ENCODE data around the gene CAMK2B.

The CAMK2B gene

GRCh38 chr7:44290252-44290620, 35.2 kb downstream of the CAMK2B start:
- no peak overlapping the region for H3K4me3 ChIP-seq (ENCODE audit: insufficient read depth, low read length, poor library complexity, severe bottlenecking)
- no peaks in the 10 kb centered on the region for H3F3A ChIP-seq (ENCODE audit: insufficient read depth)
- no peak overlapping the region for H3K4me2 ChIP-seq (ENCODE audit: low read depth, low read length, poor library complexity, severe bottlenecking)
- no peaks in the 10 kb centered on the region for H3K9me3 ChIP-seq (ENCODE audit: insufficient read depth, low read length)
- no peak overlapping the region for H3K9ac ChIP-seq (ENCODE audit: low read length)
- H4K20me1 ChIP-seq (ENCODE audit: low read depth, low read length): no peaks in the 10 kb centered on the region
- H3K9me2 ChIP-seq (replicated peaks; ENCODE audit: insufficient read depth, low read length): no peaks in the 10 kb centered on the region
- H3K27ac ChIP-seq (ENCODE audit: low read depth, low read length): no peak overlapping the region
- no peaks in the 10 kb centered on the region for H3K27me3 ChIP-seq (ENCODE audit: low read length)
- no peak overlapping the region for H2AFZ ChIP-seq (ENCODE audit: low read depth, low read length, severe bottlenecking)
- no peaks in the 10 kb centered on the region for H3K36me3 ChIP-seq (ENCODE audit: low read length)
- H3K79me2 ChIP-seq (ENCODE audit: insufficient read depth, low read length): no peaks in the 10 kb centered on the region
- TF ChIP-seq, protein P1, sequence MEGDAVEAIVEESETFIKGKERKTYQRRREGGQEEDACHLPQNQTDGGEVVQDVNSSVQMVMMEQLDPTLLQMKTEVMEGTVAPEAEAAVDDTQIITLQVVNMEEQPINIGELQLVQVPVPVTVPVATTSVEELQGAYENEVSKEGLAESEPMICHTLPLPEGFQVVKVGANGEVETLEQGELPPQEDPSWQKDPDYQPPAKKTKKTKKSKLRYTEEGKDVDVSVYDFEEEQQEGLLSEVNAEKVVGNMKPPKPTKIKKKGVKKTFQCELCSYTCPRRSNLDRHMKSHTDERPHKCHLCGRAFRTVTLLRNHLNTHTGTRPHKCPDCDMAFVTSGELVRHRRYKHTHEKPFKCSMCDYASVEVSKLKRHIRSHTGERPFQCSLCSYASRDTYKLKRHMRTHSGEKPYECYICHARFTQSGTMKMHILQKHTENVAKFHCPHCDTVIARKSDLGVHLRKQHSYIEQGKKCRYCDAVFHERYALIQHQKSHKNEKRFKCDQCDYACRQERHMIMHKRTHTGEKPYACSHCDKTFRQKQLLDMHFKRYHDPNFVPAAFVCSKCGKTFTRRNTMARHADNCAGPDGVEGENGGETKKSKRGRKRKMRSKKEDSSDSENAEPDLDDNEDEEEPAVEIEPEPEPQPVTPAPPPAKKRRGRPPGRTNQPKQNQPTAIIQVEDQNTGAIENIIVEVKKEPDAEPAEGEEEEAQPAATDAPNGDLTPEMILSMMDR (IDR thresholded peaks at IDR 0.05; ENCODE audit: insufficient read depth, low read length, poor library complexity, severe bottlenecking): no peak

- H3K27me3 ChIP-seq (ENCODE audit: low read length): no peaks in the 10 kb centered on the region
- no peak overlapping the region for H3K27ac ChIP-seq (ENCODE audit: low read depth, low read length)
- no peak overlapping the region for H3K4me3 ChIP-seq (ENCODE audit: insufficient read depth, low read length, poor library complexity, severe bottlenecking)
- no peaks in the 10 kb centered on the region for H3K9me3 ChIP-seq (ENCODE audit: insufficient read depth, low read length)
- H3K9me2 ChIP-seq (replicated peaks; ENCODE audit: insufficient read depth, low read length): no peaks in the 10 kb centered on the region
- H3K36me3 ChIP-seq (ENCODE audit: low read length): no peaks in the 10 kb centered on the region
- no peak overlapping the region for H3K9ac ChIP-seq (ENCODE audit: low read length)
- no peaks in the 10 kb centered on the region for H3F3A ChIP-seq (ENCODE audit: insufficient read depth)
- H3K4me2 ChIP-seq (ENCODE audit: low read depth, low read length, poor library complexity, severe bottlenecking): no peak overlapping the region
- TF ChIP-seq, protein P1 (IDR thresholded peaks at IDR 0.05; ENCODE audit: insufficient read depth, low read length, poor library complexity, severe bottlenecking): no peak
- no peak for TF ChIP-seq EZH2phosphoT487 (conservative IDR thresholded peaks at IDR 0.05; ENCODE audit: low read length)
- no peaks in the 10 kb centered on the region for H4K20me1 ChIP-seq (ENCODE audit: low read depth, low read length)
- H3K79me2 ChIP-seq (ENCODE audit: insufficient read depth, low read length): no peaks in the 10 kb centered on the region
- H2AFZ ChIP-seq (ENCODE audit: low read depth, low read length, severe bottlenecking): no peak overlapping the region
Measured at GRCh38 chr7:44289341-44290251, 35.8 kb downstream of the CAMK2B start.

GRCh38 chr7:44288811-44289340, 36.5 kb downstream of the CAMK2B start:
- H3K9me2 ChIP-seq (replicated peaks; ENCODE audit: insufficient read depth, low read length): no peaks in the 10 kb centered on the region
- no peaks in the 10 kb centered on the region for H4K20me1 ChIP-seq (ENCODE audit: low read depth, low read length)
- H3K9me3 ChIP-seq (ENCODE audit: insufficient read depth, low read length): no peaks in the 10 kb centered on the region
- no peaks in the 10 kb centered on the region for H3K79me2 ChIP-seq (ENCODE audit: insufficient read depth, low read length)
- H3K36me3 ChIP-seq (ENCODE audit: low read length): no peaks in the 10 kb centered on the region
- no peaks in the 10 kb centered on the region for H3K27me3 ChIP-seq (ENCODE audit: low read length)
- no peak overlapping the region for H3K4me2 ChIP-seq (ENCODE audit: low read depth, low read length, poor library complexity, severe bottlenecking)
- TF ChIP-seq, protein P1 (IDR thresholded peaks at IDR 0.05; ENCODE audit: insufficient read depth, low read length, poor library complexity, severe bottlenecking): no peak
- TF ChIP-seq EZH2phosphoT487 (conservative IDR thresholded peaks at IDR 0.05; ENCODE audit: low read length): no peak
- no peak overlapping the region for H3K9ac ChIP-seq (ENCODE audit: low read length)
- H2AFZ ChIP-seq (ENCODE audit: low read depth, low read length, severe bottlenecking): no peak overlapping the region
- H3K4me3 ChIP-seq (ENCODE audit: insufficient read depth, low read length, poor library complexity, severe bottlenecking): no peak overlapping the region
- H3K27ac ChIP-seq (ENCODE audit: low read depth, low read length): no peak overlapping the region
- H3F3A ChIP-seq (ENCODE audit: insufficient read depth): no peaks in the 10 kb centered on the region
